A549 (cell line): Measurements from ENCODE around the gene RPN2. TPM values are rescaled to one million over a fixed set of nuclear protein-coding genes. Genes with fewer than 3 reads are reported as not detected.

Source experiments
- ATAC-seq, 2 experiments: fragments of 200-7000 bp in 1 of 2; fragments of >200 bp in 1 of 2; cut with Nextera tagmentation in 1 of 2; cut with Tn5 transposase in 1 of 2; 3 replicates each; pipeline versions ENCODE4 v1.8.0 to v1.9.1; 2018 to 2020; ENCODE audit warnings: mild to moderate bottlenecking in 1 of 2, moderate library complexity in 1 of 2
- CTCF ChIA-PET: fragments of 300-600 bp; sonication (Branson Sonifier 250); formaldehyde crosslinking; extraction: SDS; loops from one replicate; lab custom pipeline; 2021; ENCODE audit warnings: antibody characterized with exemption, inconsistent platforms; lab: Yijun Ruan, JAX
- POLR2A ChIA-PET: fragments of 350-600 bp; formaldehyde crosslinking; extraction: SDS; loops from one replicate; lab custom pipeline; 2021; ENCODE audit warnings: antibody characterized with exemption, inconsistent platforms; lab: Yijun Ruan, JAX
- DNase-seq, 2 experiments: peaks; one replicate each; pipeline versions ENCODE4 v3.0.0 to v3.0.0-alpha.2; 2011 to 2016; ENCODE audit warnings: low read depth in 1 of 2, low spot score in 1 of 2
- FAIRE-seq: peaks from 2 replicates; lab custom pipeline; 2011; peaks lifted over from hg19 to GRCh38; lab: Jason Lieb, UNC
- H3K27ac ChIP-seq, 2 experiments: fragments of >200 bp; sonication (Bioruptor Twin); formaldehyde crosslinking; 3 replicates each; pipeline ENCODE4 v1.5.1; 2016 to 2017
- H3K4me1 ChIP-seq: fragments of >200 bp; sonication (Bioruptor Twin); formaldehyde crosslinking; 3 replicates; pipeline ENCODE4 v1.6.1; 2016
- H3K4me2 ChIP-seq: fragments of >200 bp; sonication (Bioruptor Twin); formaldehyde crosslinking; 3 replicates; pipeline ENCODE4 v1.6.1; 2016
- H3K4me3 ChIP-seq: fragments of >200 bp; sonication (Bioruptor Twin); formaldehyde crosslinking; 3 replicates; pipeline ENCODE4 v1.5.1; 2016
- H3K9me3 ChIP-seq: fragments of >200 bp; sonication (Bioruptor Twin); formaldehyde crosslinking; 3 replicates; pipeline ENCODE4 v1.6.1; 2016
- ATOH8 ChIP-seq: fragments of 250-450 bp; sonication (Bioruptor Pico); IDR thresholded peaks from 2 replicates; pipeline ENCODE4 v1.5.0; 2020; ENCODE audit warnings: low read depth, mild to moderate bottlenecking, moderate library complexity
- BCL3 ChIP-seq: fragments of >200 bp; sonication (Bioruptor Twin); formaldehyde crosslinking; IDR thresholded peaks from 3 replicates; pipeline ENCODE4 v1.6.1; 2016
- CBX8 ChIP-seq: fragments of 200-600 bp; sonication (generic); IDR thresholded peaks from 2 replicates; pipeline ENCODE4 v1.6.1; 2016
- CHD2 ChIP-seq: fragments of 150-350 bp; IDR thresholded peaks from 2 replicates; pipeline ENCODE4 v1.6.1; 2014; ENCODE audit warnings: low read length; ENCODE audit not compliant: partially characterized antibody
- EHMT2 ChIP-seq: fragments of 200-600 bp; sonication (generic); IDR thresholded peaks from 2 replicates; pipeline ENCODE4 v1.6.1; 2016; ENCODE audit warnings: antibody characterized with exemption, low read depth, mild to moderate bottlenecking, moderate library complexity
- EP300 ChIP-seq, 2 experiments: fragments of >200 bp; sonication (Bioruptor Twin); formaldehyde crosslinking; IDR thresholded peaks; 2 replicates in 1 of 2; 3 replicates in 1 of 2; pipeline ENCODE4 v1.6.1; 2016 to 2017
- ESRRA ChIP-seq: fragments of 150-350 bp; IDR thresholded peaks from 2 replicates; pipeline ENCODE4 v1.6.1; 2014; ENCODE audit warnings: mild to moderate bottlenecking, low read length, borderline replicate concordance
- FOSB ChIP-seq: fragments of 250-450 bp; sonication (Bioruptor Pico); IDR thresholded peaks from 2 replicates; pipeline ENCODE4 v1.5.0; 2020; ENCODE audit warnings: mild to moderate bottlenecking, moderate library complexity
- HEYL ChIP-seq: fragments of 250-450 bp; sonication (Bioruptor Pico); IDR thresholded peaks from 2 replicates; pipeline ENCODE4 v1.8.0; 2021; ENCODE audit warnings: mild to moderate bottlenecking, moderate library complexity
- HOXA7 ChIP-seq: fragments of 250-450 bp; sonication (Bioruptor Pico); IDR thresholded peaks from 2 replicates; pipeline ENCODE4 v1.5.0; 2020; ENCODE audit warnings: mild to moderate bottlenecking, moderate library complexity
- HOXB13 ChIP-seq: fragments of 250-450 bp; sonication (Bioruptor Pico); IDR thresholded peaks from 2 replicates; pipeline ENCODE4 v1.5.0; 2020; ENCODE audit warnings: low read depth, mild to moderate bottlenecking, moderate library complexity
- HOXB5 ChIP-seq: fragments of 250-450 bp; sonication (Bioruptor Pico); IDR thresholded peaks from 2 replicates; pipeline ENCODE4 v1.5.0; 2020; ENCODE audit warnings: mild to moderate bottlenecking, moderate library complexity
- JUNB ChIP-seq: fragments of >200 bp; sonication (Bioruptor Twin); formaldehyde crosslinking; IDR thresholded peaks from 2 replicates; pipeline ENCODE4 v1.6.1; 2016
- MAZ ChIP-seq: fragments of 150-350 bp; IDR thresholded peaks from 2 replicates; pipeline ENCODE4 v1.6.1; 2014; ENCODE audit warnings: antibody characterized with exemption, low read depth, low read length, borderline replicate concordance
- NPAS2 ChIP-seq: fragments of 250-450 bp; sonication (Bioruptor Pico); IDR thresholded peaks from 2 replicates; pipeline ENCODE4 v1.8.0; 2022; ENCODE audit warnings: mild to moderate bottlenecking, moderate library complexity, borderline replicate concordance
- PBX3 ChIP-seq: IDR thresholded peaks from 2 replicates; pipeline ENCODE4 v1.6.1; 2012
- PHF8 ChIP-seq: fragments of 200-600 bp; sonication (generic); IDR thresholded peaks from 2 replicates; pipeline ENCODE4 v1.6.1; 2016; ENCODE audit warnings: low read depth, mild to moderate bottlenecking, antibody characterized with exemption, moderate library complexity, borderline replicate concordance
- POLR2A ChIP-seq: IDR thresholded peaks from 2 replicates; pipeline ENCODE4 v1.6.1; 2012; ENCODE audit warnings: mild to moderate bottlenecking, low read length
- POLR2AphosphoS2 ChIP-seq: conservative IDR thresholded peaks from 2 replicates; pipeline ENCODE4 v1.6.1; 2012; ENCODE audit warnings: low read length, improper control_type of control experiment, inconsistent platforms
- RCOR1 ChIP-seq: fragments of 150-350 bp; IDR thresholded peaks from 2 replicates; pipeline ENCODE4 v1.6.1; 2014; ENCODE audit warnings: antibody characterized with exemption, low read length, low read depth
- RNF2 ChIP-seq: fragments of 200-600 bp; sonication (generic); IDR thresholded peaks from 2 replicates; pipeline ENCODE4 v1.6.1; 2016; ENCODE audit warnings: low read depth, mild to moderate bottlenecking, antibody characterized with exemption, moderate library complexity, borderline replicate concordance
- SMC3 ChIP-seq: fragments of >200 bp; sonication (Bioruptor Twin); formaldehyde crosslinking; IDR thresholded peaks from 3 replicates; pipeline ENCODE4 v1.6.1; 2018; ENCODE audit warnings: inconsistent platforms
- TFCP2L1 ChIP-seq: fragments of 250-450 bp; sonication (Bioruptor Pico); IDR thresholded peaks from 2 replicates; pipeline ENCODE4 v1.5.0; 2021; ENCODE audit warnings: mild to moderate bottlenecking
- ZC3H11A ChIP-seq: fragments of 450-650 bp; IDR thresholded peaks from 2 replicates; pipeline ENCODE4 v1.6.1; 2014; ENCODE audit warnings: antibody characterized with exemption, mild to moderate bottlenecking
- ZNF302 ChIP-seq: fragments of 250-450 bp; sonication (Bioruptor Pico); IDR thresholded peaks from 2 replicates; pipeline ENCODE4 v1.9.0; 2021; ENCODE audit warnings: inconsistent platforms, mild to moderate bottlenecking, moderate library complexity
- WGBS: methylation state at CpG from one replicate; pipeline ENCODE4 v1.1.6; 2017; ENCODE audit errors: missing lambda C conversion rate; 5-methylcytosine and 5-hydroxymethylcytosine counted together
- polyA plus RNA-seq, 4 experiments: library from polyadenylated mRNA; depleted of rRNA in 3 of 4; stranded (reverse); fragments of >200 nt; fragmentation: RNase III in 1 of 4; extraction: RNeasy Plus Mini Kit Qiagen cat#74134 plus additional on column Dnase treatment in 1 of 4; gene quantifications; 2 replicates in 3 of 4; 3 replicates in 1 of 4; pipeline ENCODE4 v1.2.3, GENCODE V29; 2011 to 2017
- TF ChIP-seq, protein P1 (sequence below): fragments of 250-450 bp; sonication (Bioruptor Pico); IDR thresholded peaks from 2 replicates; pipeline ENCODE4 v1.5.0; 2021; ENCODE audit warnings: mild to moderate bottlenecking, moderate library complexity, borderline replicate concordance
- TF ChIP-seq, protein P2 (sequence below): fragments of 150-350 bp; IDR thresholded peaks from 2 replicates; pipeline ENCODE4 v1.6.1; 2014; ENCODE audit warnings: low read depth, mild to moderate bottlenecking, low read length
- TF ChIP-seq, protein P3 (sequence below): fragments of >200 bp; sonication (Bioruptor Twin); formaldehyde crosslinking; IDR thresholded peaks from 3 replicates; pipeline ENCODE4 v1.5.1; 2016

The RPN2 gene
- polyA plus RNA-seq, 2 of the 4 experiments (the other 2 are of a cell fraction): 282 to 391 TPM

DNA sequence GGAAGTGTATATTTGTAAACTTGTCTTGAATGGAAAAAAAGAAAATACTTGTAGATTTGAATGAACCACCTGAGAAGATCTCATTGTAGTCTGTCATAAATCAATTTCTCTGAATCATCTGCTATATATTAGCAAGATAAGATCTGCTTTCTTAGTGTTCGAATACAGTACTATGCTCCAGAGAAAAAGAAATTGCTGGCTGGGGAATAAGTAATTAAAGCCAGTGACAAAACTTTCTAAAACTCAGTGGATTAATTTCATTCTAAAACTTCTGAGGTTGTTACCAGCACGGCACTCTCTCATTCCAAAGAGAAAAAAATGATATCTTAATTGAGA is 22.7 kb downstream of the RPN2 start:
- Histone ChIP-seq H3K27ac (no peak overlapping the region), H3K9me3 (no peaks in the 10 kb centered on the region), H3K4me1 (peaks cover 7% of the 10 kb centered on the region; the same call in 2 of the 3 replicates), H3K4me2 (peak overlapping the region; percentile 15; the same call in 1 of the 3 replicates), H3K4me3 (no peak overlapping the region)
- WGBS: 72% methylated on average over 2 of the region's 2 CpGs
- CTCF ChIA-PET: interaction anchor here (1.0 to 3.1 kb wide), 7 partner anchors 10 to 340 kb away, joined by 3 to 24 read pairs (median 4); no protein-coding TSS in a partner anchor
- DNase-seq (no peak), FAIRE-seq (no peak), ATAC-seq (no peak)
- no peak for TF ChIP-seq TFCP2L1 (CRISPR knock-in tag)
- no peak for TF ChIP-seq EP300 (IDR thresholded peaks at IDR 0.05)
- no peak for TF ChIP-seq HOXB13 (CRISPR knock-in tag)
- TF ChIP-seq RNF2: no peak
- no peak for TF ChIP-seq PBX3
- TF ChIP-seq, protein P1, sequence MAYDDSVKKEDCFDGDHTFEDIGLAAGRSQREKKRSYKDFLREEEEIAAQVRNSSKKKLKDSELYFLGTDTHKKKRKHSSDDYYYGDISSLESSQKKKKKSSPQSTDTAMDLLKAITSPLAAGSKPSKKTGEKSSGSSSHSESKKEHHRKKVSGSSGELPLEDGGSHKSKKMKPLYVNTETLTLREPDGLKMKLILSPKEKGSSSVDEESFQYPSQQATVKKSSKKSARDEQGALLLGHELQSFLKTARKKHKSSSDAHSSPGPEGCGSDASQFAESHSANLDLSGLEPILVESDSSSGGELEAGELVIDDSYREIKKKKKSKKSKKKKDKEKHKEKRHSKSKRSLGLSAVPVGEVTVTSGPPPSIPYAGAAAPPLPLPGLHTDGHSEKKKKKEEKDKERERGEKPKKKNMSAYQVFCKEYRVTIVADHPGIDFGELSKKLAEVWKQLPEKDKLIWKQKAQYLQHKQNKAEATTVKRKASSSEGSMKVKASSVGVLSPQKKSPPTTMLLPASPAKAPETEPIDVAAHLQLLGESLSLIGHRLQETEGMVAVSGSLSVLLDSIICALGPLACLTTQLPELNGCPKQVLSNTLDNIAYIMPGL: no peak
- no peak for TF ChIP-seq PHF8
- no peak for TF ChIP-seq ZNF302
- TF ChIP-seq CHD2: no peak
- TF ChIP-seq RCOR1: no peak
- no peak for TF ChIP-seq MAZ
- no peak for TF ChIP-seq ATOH8 (CRISPR knock-in tag)
- POLR2A ChIA-PET: interaction anchor here (0.7 kb wide), 1 partner anchor 23 kb away, joined by 3 read pairs; the partner anchor contains the start of genes MROH8 and RPN2

- WGBS: 61% methylated on average over 6 of the region's 6 CpGs
- Histone ChIP-seq H3K27ac (no peak overlapping the region), H3K4me3 (no peak overlapping the region), H3K4me1 (peaks cover 7% of the 10 kb centered on the region; the same call in 2 of the 3 replicates), H3K4me2 (peak overlapping the region; percentile 15; the same call in 1 of the 3 replicates), H3K9me3 (no peaks in the 10 kb centered on the region)
- ChIA-PET CTCF (interaction anchor here (0.6 to 13.7 kb wide), 13 partner anchors 10 to 339 kb away, joined by 3 to 105 read pairs (median 4); no protein-coding TSS in a partner anchor), POLR2A (no interaction called here)
- DNase-seq: peak; percentile 70 to 72
- FAIRE-seq: peak; percentile 49
- peak; percentile 87 to 89 for ATAC-seq
- TF ChIP-seq HOXA7 (CRISPR knock-in tag) (no peak), HEYL (CRISPR knock-in tag) (no peak), ATOH8 (CRISPR knock-in tag) (no peak), ESRRA (no peak), POLR2A (no peak), PHF8 (no peak), NPAS2 (CRISPR knock-in tag) (no peak), POLR2AphosphoS2 (no peak), MAZ (no peak), HOXB5 (CRISPR knock-in tag) (no peak), BCL3 (no peak), ZC3H11A (no peak), CBX8 (no peak), EP300 (IDR thresholded peaks at IDR 0.05) (no peak), SMC3 (peak; percentile 66), HOXB13 (CRISPR knock-in tag) (no peak), FOSB (CRISPR knock-in tag) (no peak), JUNB (no peak), EHMT2 (no peak)
- TF ChIP-seq, protein P2, sequence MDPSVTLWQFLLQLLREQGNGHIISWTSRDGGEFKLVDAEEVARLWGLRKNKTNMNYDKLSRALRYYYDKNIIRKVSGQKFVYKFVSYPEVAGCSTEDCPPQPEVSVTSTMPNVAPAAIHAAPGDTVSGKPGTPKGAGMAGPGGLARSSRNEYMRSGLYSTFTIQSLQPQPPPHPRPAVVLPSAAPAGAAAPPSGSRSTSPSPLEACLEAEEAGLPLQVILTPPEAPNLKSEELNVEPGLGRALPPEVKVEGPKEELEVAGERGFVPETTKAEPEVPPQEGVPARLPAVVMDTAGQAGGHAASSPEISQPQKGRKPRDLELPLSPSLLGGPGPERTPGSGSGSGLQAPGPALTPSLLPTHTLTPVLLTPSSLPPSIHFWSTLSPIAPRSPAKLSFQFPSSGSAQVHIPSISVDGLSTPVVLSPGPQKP: no peak
- TF ChIP-seq, protein P3, sequence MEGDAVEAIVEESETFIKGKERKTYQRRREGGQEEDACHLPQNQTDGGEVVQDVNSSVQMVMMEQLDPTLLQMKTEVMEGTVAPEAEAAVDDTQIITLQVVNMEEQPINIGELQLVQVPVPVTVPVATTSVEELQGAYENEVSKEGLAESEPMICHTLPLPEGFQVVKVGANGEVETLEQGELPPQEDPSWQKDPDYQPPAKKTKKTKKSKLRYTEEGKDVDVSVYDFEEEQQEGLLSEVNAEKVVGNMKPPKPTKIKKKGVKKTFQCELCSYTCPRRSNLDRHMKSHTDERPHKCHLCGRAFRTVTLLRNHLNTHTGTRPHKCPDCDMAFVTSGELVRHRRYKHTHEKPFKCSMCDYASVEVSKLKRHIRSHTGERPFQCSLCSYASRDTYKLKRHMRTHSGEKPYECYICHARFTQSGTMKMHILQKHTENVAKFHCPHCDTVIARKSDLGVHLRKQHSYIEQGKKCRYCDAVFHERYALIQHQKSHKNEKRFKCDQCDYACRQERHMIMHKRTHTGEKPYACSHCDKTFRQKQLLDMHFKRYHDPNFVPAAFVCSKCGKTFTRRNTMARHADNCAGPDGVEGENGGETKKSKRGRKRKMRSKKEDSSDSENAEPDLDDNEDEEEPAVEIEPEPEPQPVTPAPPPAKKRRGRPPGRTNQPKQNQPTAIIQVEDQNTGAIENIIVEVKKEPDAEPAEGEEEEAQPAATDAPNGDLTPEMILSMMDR: peak; percentile 86
Observed at GRCh38 chr20:37202267-37202943, 23.3 kb downstream of the RPN2 start.
